KMS-11 (cell line): ENCODE data around the gene SPIRE2.

Experiments used
- H2AFZ ChIP-seq: fragments of 200-600 bp; sonication (generic); 2 replicates; pipeline ENCODE4 v1.6.1; 2016; ENCODE audit warnings: antibody characterized with exemption, mixed run types, low read depth
- H3K27ac ChIP-seq: fragments of 200-600 bp; sonication (generic); 2 replicates; pipeline ENCODE4 v1.6.1; 2016; ENCODE audit warnings: mild to moderate bottlenecking, mixed run types
- H3K27me3 ChIP-seq: fragments of 200-600 bp; sonication (generic); 2 replicates; pipeline ENCODE4 v1.6.1; 2017; ENCODE audit warnings: mild to moderate bottlenecking, low read depth, mixed run types, moderate library complexity; ENCODE audit not compliant: insufficient read depth
- H3K36me3 ChIP-seq: fragments of 200-600 bp; sonication (generic); 2 replicates; pipeline ENCODE4 v1.6.1; 2017; ENCODE audit warnings: mild to moderate bottlenecking, mixed run types; ENCODE audit not compliant: insufficient read depth
- H3K4me1 ChIP-seq: fragments of 200-600 bp; sonication (generic); 2 replicates; pipeline ENCODE4 v1.6.1; 2016; ENCODE audit warnings: mild to moderate bottlenecking, low read depth, mixed run types; ENCODE audit not compliant: poor library complexity, severe bottlenecking
- H3K4me2 ChIP-seq: fragments of 200-600 bp; sonication (generic); 2 replicates; pipeline ENCODE4 v1.7.0; 2016; ENCODE audit warnings: mild to moderate bottlenecking, mixed run types
- H3K4me3 ChIP-seq: fragments of 200-600 bp; sonication (generic); IDR thresholded peaks from 2 replicates; pipeline ENCODE4 v1.6.1; 2017; ENCODE audit warnings: low read depth, low read length, mixed read lengths; ENCODE audit not compliant: insufficient read depth
- H3K79me2 ChIP-seq: fragments of 200-600 bp; sonication (generic); 2 replicates; pipeline ENCODE4 v1.6.1; 2016; ENCODE audit warnings: low read depth, mixed run types; ENCODE audit not compliant: insufficient read depth
- H3K9ac ChIP-seq: fragments of 200-600 bp; sonication (generic); 2 replicates; pipeline ENCODE4 v1.6.1; 2016; ENCODE audit warnings: mild to moderate bottlenecking, mixed run types
- H4K20me1 ChIP-seq: fragments of 200-600 bp; sonication (generic); 2 replicates; pipeline ENCODE4 v1.6.1; 2016; ENCODE audit warnings: mild to moderate bottlenecking, mixed run types; ENCODE audit not compliant: insufficient read depth
- CTCF ChIP-seq: fragments of 200-600 bp; sonication (generic); conservative IDR thresholded peaks from 2 replicates; pipeline ENCODE4 v1.6.1; 2017; ENCODE audit warnings: low read depth, mild to moderate bottlenecking, antibody characterized with exemption, low read length, moderate library complexity, mixed read lengths

Gene SPIRE2

GRCh38 chr16:89895482-89896250, 67.4 kb downstream of the SPIRE2 start:
- H4K20me1 ChIP-seq = no peaks in the 10 kb centered on the region

GRCh38 chr16:89897204-89897603, 68.9 kb downstream of the SPIRE2 start:
- H4K20me1 ChIP-seq = no peaks in the 10 kb centered on the region
- H3K36me3 ChIP-seq = peaks cover 2% of the 10 kb centered on the region; the same call in 1 of the 2 replicates
- H3K79me2 ChIP-seq = no peaks in the 10 kb centered on the region
- no peaks in the 10 kb centered on the region for H3K27me3 ChIP-seq
- H3K27ac ChIP-seq = no peak overlapping the region
- H3K4me1 ChIP-seq = no peaks in the 10 kb centered on the region
- no peak overlapping the region for H2AFZ ChIP-seq
- no peak overlapping the region for H3K9ac ChIP-seq
- no peak overlapping the region for H3K4me3 ChIP-seq
- no peak overlapping the region for H3K4me2 ChIP-seq
- TF ChIP-seq CTCF = no peak

More at GRCh38 chr16:89895482-89896250, 67.4 kb downstream of the SPIRE2 start:
- H2AFZ ChIP-seq = no peak overlapping the region
- H3K9ac ChIP-seq = no peak overlapping the region
- peaks cover 2% of the 10 kb centered on the region; the same call in 1 of the 2 replicates for H3K36me3 ChIP-seq
- no peak overlapping the region for H3K4me2 ChIP-seq
- no peaks in the 10 kb centered on the region for H3K27me3 ChIP-seq
- no peaks in the 10 kb centered on the region for H3K4me1 ChIP-seq
- H3K4me3 ChIP-seq = no peak overlapping the region
- H3K79me2 ChIP-seq = no peaks in the 10 kb centered on the region
- no peak overlapping the region for H3K27ac ChIP-seq
- TF ChIP-seq CTCF = no peak

GRCh38 chr16:89898201-89898967, 70.1 kb downstream of the SPIRE2 start:
- Histone ChIP-seq H3K4me2 (no peak overlapping the region), H4K20me1 (no peaks in the 10 kb centered on the region), H3K9ac (no peak overlapping the region), H2AFZ (no peak overlapping the region), H3K27ac (no peak overlapping the region), H3K4me1 (no peaks in the 10 kb centered on the region), H3K4me3 (no peak overlapping the region), H3K79me2 (no peaks in the 10 kb centered on the region), H3K36me3 (peaks cover 2% of the 10 kb centered on the region; the same call in 1 of the 2 replicates), H3K27me3 (no peaks in the 10 kb centered on the region)
- TF ChIP-seq CTCF = no peak

DNA sequence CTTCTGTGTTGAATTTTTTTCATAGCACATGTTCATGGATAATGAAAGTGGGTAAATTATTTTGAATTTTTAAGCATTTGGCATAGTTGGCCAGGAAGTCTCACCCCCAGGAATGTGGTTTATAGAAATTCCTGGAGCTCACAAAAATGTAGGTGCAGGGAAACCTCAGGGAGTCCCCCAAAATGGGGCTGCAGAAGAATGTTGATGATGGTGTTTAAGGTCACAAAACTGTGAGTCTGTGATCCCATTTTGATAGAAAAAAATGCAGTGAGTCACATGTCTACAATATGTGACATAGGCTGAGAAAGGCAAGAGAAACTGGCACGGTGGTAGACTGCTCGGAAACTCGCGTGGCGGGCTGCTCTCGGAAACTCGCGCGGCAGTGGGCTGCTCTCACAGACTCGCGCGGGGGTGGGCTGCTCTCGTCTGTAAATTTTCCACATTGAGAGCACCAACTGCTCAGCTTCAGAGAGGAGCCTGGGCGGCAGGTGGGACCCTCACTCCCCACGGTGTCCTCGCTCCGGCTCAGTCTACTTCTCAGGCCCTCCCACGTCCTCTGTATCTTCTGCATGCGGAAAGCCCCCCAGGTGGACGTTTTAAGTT, 71.7 kb downstream of the SPIRE2 start:
- Histone ChIP-seq H3K79me2 (no peaks in the 10 kb centered on the region), H3K36me3 (peaks cover 2% of the 10 kb centered on the region; the same call in 1 of the 2 replicates), H3K4me1 (no peaks in the 10 kb centered on the region), H3K4me3 (no peak overlapping the region), H3K9ac (no peak overlapping the region), H3K27ac (no peak overlapping the region), H3K27me3 (no peaks in the 10 kb centered on the region), H4K20me1 (no peaks in the 10 kb centered on the region), H2AFZ (no peak overlapping the region), H3K4me2 (no peak overlapping the region)
- TF ChIP-seq CTCF = no peak
